ENCODE data around the gene PRDM5.

Gene PRDM5

DNA sequence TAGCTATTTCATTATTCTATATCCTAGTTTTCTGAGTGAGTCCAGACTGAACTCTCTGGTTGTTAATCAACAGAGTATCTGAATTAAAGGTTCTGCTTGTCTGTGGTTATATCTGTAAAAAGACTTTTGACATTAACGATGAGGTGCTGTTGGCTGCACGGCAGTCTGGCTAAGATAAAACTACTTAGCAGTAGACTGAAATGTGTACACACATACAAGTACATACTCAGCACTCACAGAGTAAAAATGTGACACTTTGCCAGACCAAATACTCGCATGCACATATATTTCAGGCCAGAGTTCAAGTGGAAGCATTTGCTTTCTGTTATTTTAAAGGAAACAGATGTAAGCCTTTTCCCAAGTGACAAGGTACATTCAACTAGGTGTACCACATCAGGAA is 80.5 kb downstream of the PRDM5 start:
- TF ChIP-seq FOXM1 (IDR thresholded peaks at IDR 0.05; ENCODE audit: borderline replicate concordance, low read depth) = no peak
- no peak for TF ChIP-seq CREB1 (IDR thresholded peaks at IDR 0.05; ENCODE audit: low read depth)
- TF ChIP-seq RAD21 (IDR thresholded peaks at IDR 0.05; ENCODE audit: low read depth) = no peak
- TF ChIP-seq MAX (IDR thresholded peaks at IDR 0.05) = no peak
- TF ChIP-seq TCF12 (IDR thresholded peaks at IDR 0.05; ENCODE audit: low read depth) = no peak
- no peak for TF ChIP-seq EP300 (IDR thresholded peaks at IDR 0.05; ENCODE audit: borderline replicate concordance)
- TF ChIP-seq YY1 (IDR thresholded peaks at IDR 0.05; ENCODE audit: low read depth) = no peak
- TF ChIP-seq, protein P1, sequence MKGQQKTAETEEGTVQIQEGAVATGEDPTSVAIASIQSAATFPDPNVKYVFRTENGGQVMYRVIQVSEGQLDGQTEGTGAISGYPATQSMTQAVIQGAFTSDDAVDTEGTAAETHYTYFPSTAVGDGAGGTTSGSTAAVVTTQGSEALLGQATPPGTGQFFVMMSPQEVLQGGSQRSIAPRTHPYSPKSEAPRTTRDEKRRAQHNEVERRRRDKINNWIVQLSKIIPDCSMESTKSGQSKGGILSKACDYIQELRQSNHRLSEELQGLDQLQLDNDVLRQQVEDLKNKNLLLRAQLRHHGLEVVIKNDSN (IDR thresholded peaks at IDR 0.05) = no peak
- TF ChIP-seq REST (IDR thresholded peaks at IDR 0.05; ENCODE audit: low read depth) = no peak
- TF ChIP-seq TEAD4 (IDR thresholded peaks at IDR 0.05) = no peak
- TF ChIP-seq NFIC (IDR thresholded peaks at IDR 0.05) = no peak
- no peak for TF ChIP-seq EGR1 (IDR thresholded peaks at IDR 0.05)
- no peak for TF ChIP-seq CEBPB (IDR thresholded peaks at IDR 0.05)
- TF ChIP-seq ZBTB7A (IDR thresholded peaks at IDR 0.05; ENCODE audit: low read depth) = no peak
- TF ChIP-seq TAF1 (IDR thresholded peaks at IDR 0.05; ENCODE audit: low read depth) = no peak

DNA sequence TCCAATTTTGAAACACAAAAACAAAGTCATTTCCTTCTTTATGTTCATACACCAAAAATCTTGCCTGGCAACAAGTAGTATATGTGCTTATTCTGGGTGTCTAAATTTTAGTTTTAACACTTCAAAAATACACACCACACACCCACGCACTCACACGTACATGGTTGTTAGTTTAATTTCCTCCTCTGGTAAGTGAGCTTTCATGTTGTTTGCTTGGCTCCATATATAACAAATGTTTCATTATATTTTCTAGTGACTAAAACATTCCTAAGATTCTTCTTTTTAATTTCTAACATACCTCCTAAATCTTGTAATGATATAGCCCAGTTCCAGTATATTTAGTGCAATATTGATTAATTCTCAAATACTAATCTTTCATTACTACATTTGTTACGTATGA is 80.9 kb downstream of the PRDM5 start:
- TF ChIP-seq NFIC (IDR thresholded peaks at IDR 0.05) (no peak), REST (IDR thresholded peaks at IDR 0.05; ENCODE audit: low read depth) (no peak), RAD21 (IDR thresholded peaks at IDR 0.05; ENCODE audit: low read depth) (no peak), TCF12 (IDR thresholded peaks at IDR 0.05; ENCODE audit: low read depth) (no peak), ZBTB7A (IDR thresholded peaks at IDR 0.05; ENCODE audit: low read depth) (no peak), TEAD4 (IDR thresholded peaks at IDR 0.05) (no peak), MAX (IDR thresholded peaks at IDR 0.05) (no peak), CEBPB (IDR thresholded peaks at IDR 0.05) (no peak), EGR1 (IDR thresholded peaks at IDR 0.05) (no peak), EP300 (IDR thresholded peaks at IDR 0.05; ENCODE audit: borderline replicate concordance) (no peak), FOXM1 (IDR thresholded peaks at IDR 0.05; ENCODE audit: borderline replicate concordance, low read depth) (no peak), TAF1 (IDR thresholded peaks at IDR 0.05; ENCODE audit: low read depth) (no peak), CREB1 (IDR thresholded peaks at IDR 0.05; ENCODE audit: low read depth) (no peak), YY1 (IDR thresholded peaks at IDR 0.05; ENCODE audit: low read depth) (no peak)
- TF ChIP-seq, protein P1 (IDR thresholded peaks at IDR 0.05) = no peak

DNA sequence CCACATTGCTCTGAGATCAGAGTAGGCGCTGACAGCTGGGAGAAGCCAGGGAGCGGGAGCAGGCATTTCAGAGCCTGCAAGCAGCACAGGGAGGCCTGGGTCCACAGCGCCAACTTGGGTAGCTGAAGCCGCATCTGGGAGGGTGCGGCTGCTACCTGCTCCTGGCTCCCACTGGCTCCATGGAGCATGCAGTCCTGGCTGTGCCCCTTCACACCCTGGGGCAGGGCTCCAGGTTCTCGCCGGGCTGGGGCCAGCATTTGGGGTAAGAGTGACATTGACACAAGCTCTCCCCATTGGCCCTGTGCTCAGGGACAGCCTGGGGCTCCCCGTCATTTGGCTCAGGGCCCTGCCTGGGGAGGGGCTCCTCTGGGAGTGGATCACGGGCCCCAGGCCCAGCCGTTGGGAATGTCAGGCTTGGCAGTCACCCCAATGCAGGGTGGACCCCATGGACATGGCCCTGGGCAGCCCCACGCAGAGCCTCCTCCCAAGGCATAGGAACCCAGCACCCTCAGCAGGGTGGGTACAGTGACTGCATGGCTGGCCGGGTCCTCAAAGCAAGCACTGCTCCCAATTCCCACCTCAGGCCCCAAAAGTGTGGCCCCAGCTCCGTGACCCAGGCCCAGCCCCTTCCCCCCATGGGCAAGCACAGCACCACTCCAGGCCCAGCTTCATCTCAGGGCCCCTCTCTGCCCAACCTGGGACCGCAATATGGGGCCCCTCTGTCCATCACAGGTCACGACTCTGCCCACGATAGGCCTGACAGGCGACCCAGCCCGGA is 82.4 kb downstream of the PRDM5 start:
- TF ChIP-seq TCF12 (IDR thresholded peaks at IDR 0.05; ENCODE audit: low read depth) (no peak), FOXM1 (IDR thresholded peaks at IDR 0.05; ENCODE audit: borderline replicate concordance, low read depth) (no peak), YY1 (IDR thresholded peaks at IDR 0.05; ENCODE audit: low read depth) (no peak), ZBTB7A (IDR thresholded peaks at IDR 0.05; ENCODE audit: low read depth) (no peak), NFIC (IDR thresholded peaks at IDR 0.05) (no peak), REST (IDR thresholded peaks at IDR 0.05; ENCODE audit: low read depth) (no peak), RAD21 (IDR thresholded peaks at IDR 0.05; ENCODE audit: low read depth) (no peak), EGR1 (IDR thresholded peaks at IDR 0.05) (no peak), TEAD4 (IDR thresholded peaks at IDR 0.05) (no peak), EP300 (IDR thresholded peaks at IDR 0.05; ENCODE audit: borderline replicate concordance) (no peak), MAX (IDR thresholded peaks at IDR 0.05) (no peak), CEBPB (IDR thresholded peaks at IDR 0.05) (no peak), CREB1 (IDR thresholded peaks at IDR 0.05; ENCODE audit: low read depth) (no peak), TAF1 (IDR thresholded peaks at IDR 0.05; ENCODE audit: low read depth) (no peak)
- TF ChIP-seq, protein P1 (IDR thresholded peaks at IDR 0.05) = no peak
